H9 (cell line): ENCODE data around the gene HBG2. TPM values are rescaled to one million over a fixed set of nuclear protein-coding genes. Genes with fewer than 3 reads are reported as not detected.

ENCODE experiments used
- DNase-seq: peaks from one replicate; pipeline ENCODE4 v3.0.0-alpha.2; 2017
- H2AFZ ChIP-seq: one replicate; pipeline ENCODE4 v1.6.1; 2013; ENCODE audit warnings: mild to moderate bottlenecking, low read length, control low read depth, moderate library complexity
- H2AK5ac ChIP-seq: 2 replicates; pipeline ENCODE4 v1.6.1; 2013; ENCODE audit warnings: low read length, control low read depth, mixed read lengths; ENCODE audit not compliant: insufficient read length
- H2BK120ac ChIP-seq: one replicate; pipeline ENCODE4 v1.6.1; 2013; ENCODE audit warnings: low read depth, mild to moderate bottlenecking, low read length, control low read depth, inconsistent platforms; ENCODE audit not compliant: poor library complexity, severe bottlenecking
- H2BK12ac ChIP-seq: 2 replicates; pipeline ENCODE4 v1.6.1; 2013; ENCODE audit warnings: low read length, control low read depth, mixed read lengths, low read depth; ENCODE audit not compliant: insufficient read length
- H2BK15ac ChIP-seq: 2 replicates; pipeline ENCODE4 v1.6.1; 2013; ENCODE audit warnings: low read depth, low read length, control low read depth
- H2BK20ac ChIP-seq: one replicate; pipeline ENCODE4 v1.6.1; 2013; ENCODE audit warnings: low read depth, mild to moderate bottlenecking, low read length, control low read depth, inconsistent platforms; ENCODE audit not compliant: poor library complexity, severe bottlenecking
- H2BK5ac ChIP-seq: 2 replicates; pipeline ENCODE4 v1.6.1; 2013; ENCODE audit warnings: low read length, control low read depth, mixed read lengths; ENCODE audit not compliant: insufficient read length
- H3K14ac ChIP-seq: 2 replicates; pipeline ENCODE4 v1.6.1; 2013; ENCODE audit warnings: low read length, control low read depth; ENCODE audit not compliant: insufficient read depth
- H3K18ac ChIP-seq: 2 replicates; pipeline ENCODE4 v1.6.1; 2013; ENCODE audit warnings: low read depth, mild to moderate bottlenecking, mixed read lengths, low read length, control low read depth; ENCODE audit not compliant: insufficient read length
- H3K23ac ChIP-seq: 2 replicates; pipeline ENCODE4 v1.6.1; 2013; ENCODE audit warnings: low read length, control low read depth, mixed read lengths, low read depth; ENCODE audit not compliant: insufficient read length
- H3K23me2 ChIP-seq: 2 replicates; pipeline ENCODE4 v1.6.1; 2013; ENCODE audit warnings: low read depth, mild to moderate bottlenecking, mixed read lengths, low read length, control low read depth; ENCODE audit not compliant: insufficient read length, poor library complexity, severe bottlenecking
- H3K27ac ChIP-seq: 2 replicates; pipeline ENCODE4 v1.5.1; 2013; ENCODE audit warnings: low read length, control low read depth, mixed read lengths, low read depth; ENCODE audit not compliant: insufficient read length
- H3K27me3 ChIP-seq: 2 replicates; pipeline ENCODE4 v1.6.1; 2013; ENCODE audit warnings: low read length, control low read depth, inconsistent platforms; ENCODE audit not compliant: insufficient read depth
- H3K4ac ChIP-seq: 2 replicates; pipeline ENCODE4 v1.6.1; 2013; ENCODE audit warnings: low read depth, mild to moderate bottlenecking, control low read depth, inconsistent platforms, low read length, moderate library complexity
- H3K4me1 ChIP-seq: 2 replicates; pipeline ENCODE4 v1.6.1; 2013; ENCODE audit warnings: low read length, control low read depth, inconsistent platforms; ENCODE audit not compliant: insufficient read depth
- H3K4me2 ChIP-seq: 2 replicates; pipeline ENCODE4 v1.6.1; 2013; ENCODE audit warnings: low read length, control low read depth, mixed read lengths; ENCODE audit not compliant: insufficient read length, insufficient read depth
- H3K56ac ChIP-seq: 2 replicates; pipeline ENCODE4 v1.6.1; 2013; ENCODE audit warnings: low read depth, mild to moderate bottlenecking, mixed read lengths, low read length, control low read depth; ENCODE audit not compliant: insufficient read length
- H3K79me1 ChIP-seq: 2 replicates; pipeline ENCODE4 v1.6.1; 2013; ENCODE audit warnings: low read depth, mild to moderate bottlenecking, moderate library complexity, low read length, control low read depth, inconsistent platforms; ENCODE audit not compliant: insufficient read depth, poor library complexity, severe bottlenecking
- H3K79me2 ChIP-seq: 2 replicates; pipeline ENCODE4 v1.6.1; 2013; ENCODE audit warnings: low read length, control low read depth, inconsistent platforms; ENCODE audit not compliant: insufficient read depth
- H3K9ac ChIP-seq: 2 replicates; pipeline ENCODE4 v1.6.1; 2013; ENCODE audit warnings: low read length, control low read depth, mixed read lengths; ENCODE audit not compliant: insufficient read length; ENCODE audit errors: extremely low read depth
- H3K9me3 ChIP-seq: one replicate; pipeline ENCODE4 v1.6.1; 2013; ENCODE audit warnings: low read depth, low read length, inconsistent platforms; ENCODE audit not compliant: control insufficient read depth
- H3T11ph ChIP-seq: one replicate; pipeline ENCODE4 v1.6.1; 2013; ENCODE audit warnings: mild to moderate bottlenecking, low read length, control low read depth, inconsistent platforms
- H4K20me1 ChIP-seq: one replicate; pipeline ENCODE4 v1.6.1; 2013; ENCODE audit not compliant: control insufficient read depth, insufficient read length, insufficient read depth
- H4K5ac ChIP-seq: 2 replicates; pipeline ENCODE4 v1.6.1; 2013; ENCODE audit warnings: low read depth, mild to moderate bottlenecking, mixed read lengths, low read length, control low read depth; ENCODE audit not compliant: insufficient read length
- H4K8ac ChIP-seq: replicated peaks from 2 replicates; pipeline ENCODE4 v1.6.1; 2013; ENCODE audit warnings: low read length, control low read depth, mixed read lengths, low read depth; ENCODE audit not compliant: insufficient read length
- H4K91ac ChIP-seq: 2 replicates; pipeline ENCODE4 v1.6.1; 2013; ENCODE audit warnings: low read depth, mild to moderate bottlenecking, moderate library complexity, mixed read lengths, low read length, control low read depth; ENCODE audit not compliant: insufficient read length
- H3K27ac Mint-ChIP-seq, 3 experiments: 2 replicates in 2 of 3; 3 replicates in 1 of 3; pipeline ENCODE4 v1.8.0; 2020 to 2021; ENCODE audit warnings: mixed read lengths in 3 of 3, mild to moderate bottlenecking in 1 of 3, moderate library complexity in 1 of 3
- H3K27me3 Mint-ChIP-seq: 2 replicates; pipeline ENCODE4 v1.8.0; 2021; ENCODE audit warnings: low read depth, mild to moderate bottlenecking, moderate library complexity, mixed read lengths
- H3K36me3 Mint-ChIP-seq, 3 experiments: 2 replicates in 2 of 3; 3 replicates in 1 of 3; pipeline ENCODE4 v1.8.0; 2020 to 2021; ENCODE audit warnings: low read depth in 3 of 3, mixed read lengths in 3 of 3; ENCODE audit not compliant: insufficient read depth in 1 of 3
- H3K4me1 Mint-ChIP-seq, 2 experiments: 2 replicates each; pipeline ENCODE4 v1.8.0; 2020; ENCODE audit warnings: mixed read lengths in 2 of 2
- H3K4me3 Mint-ChIP-seq, 2 experiments: 2 replicates in 1 of 2; 3 replicates in 1 of 2; pipeline ENCODE4 v1.8.0; 2020 to 2021; ENCODE audit warnings: mild to moderate bottlenecking in 2 of 2, mixed read lengths in 2 of 2, moderate library complexity in 1 of 2
- H3K9me3 Mint-ChIP-seq, 2 experiments: 2 replicates in 1 of 2; 3 replicates in 1 of 2; pipeline ENCODE4 v1.8.0; 2020; ENCODE audit warnings: mild to moderate bottlenecking in 2 of 2, mixed read lengths in 2 of 2, moderate library complexity in 1 of 2
- WGBS: extraction: QIAGEN DNeasy Blood & Tissue Kit; methylation state at CpG from one replicate; pipeline ENCODE4 v1.1.7; 2013; ENCODE audit warnings: missing lambda C conversion rate, low lambda C conversion rate, mixed read lengths; ENCODE audit not compliant: insufficient read length; ENCODE audit errors: extremely low coverage; 5-methylcytosine and 5-hydroxymethylcytosine counted together
- total RNA-seq: library from RNA; stranded (reverse); gene quantifications from 2 replicates; pipeline ENCODE4 v1.2.1, GENCODE V29; 2021
- TF ChIP-seq, protein P1 (sequence below): fragments of 200-600 bp; sonication (generic); conservative IDR thresholded peaks from 3 replicates; pipeline ENCODE4 v1.8.0; 2021; ENCODE audit warnings: antibody characterized with exemption, mild to moderate bottlenecking

HBG2 gene
- total RNA-seq, 1 experiment from 2014 or later = not detected

DNA sequence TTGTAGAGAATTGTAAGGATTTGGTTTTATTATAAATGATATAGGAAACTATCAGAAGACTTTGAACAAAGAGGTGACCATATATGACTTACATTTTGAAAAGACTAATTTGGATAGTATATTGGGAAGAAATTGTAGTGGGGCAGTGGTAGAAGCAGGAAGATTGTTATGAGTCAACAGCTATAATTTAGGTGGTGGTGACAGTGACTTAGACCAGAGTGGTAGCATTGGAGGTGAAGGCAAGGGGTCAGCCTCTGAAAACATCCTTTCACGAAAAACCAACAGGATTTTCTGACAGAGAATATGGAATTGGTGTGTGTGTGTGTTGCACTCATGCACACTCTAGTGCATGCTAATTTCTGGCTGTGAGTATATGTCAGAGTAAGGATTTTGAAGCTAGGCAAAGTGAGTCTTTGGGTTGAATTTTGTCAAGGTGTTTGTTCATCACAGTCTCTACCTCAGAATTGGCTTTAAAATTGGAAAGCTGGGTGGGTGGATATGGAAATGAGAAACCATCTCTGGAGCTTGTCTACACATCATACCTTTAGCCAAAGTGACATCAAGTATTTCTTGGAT, 23.3 kb upstream of the HBG2 start:
- Histone ChIP-seq H3K56ac (no peak overlapping the region), H3K23ac (no peak overlapping the region), H3K27ac (no peak overlapping the region), H3K79me1 (no peaks in the 10 kb centered on the region), H4K5ac (no peak overlapping the region), H3K9ac (no peak overlapping the region), H2BK120ac (no peak overlapping the region), H3K4me2 (no peak overlapping the region), H3K4ac (no peak overlapping the region), H3K79me2 (no peaks in the 10 kb centered on the region), H4K91ac (no peak overlapping the region), H4K20me1 (no peaks in the 10 kb centered on the region), H3K18ac (no peak overlapping the region), H2AFZ (no peak overlapping the region), H2AK5ac (no peak overlapping the region), H2BK12ac (no peak overlapping the region), H3K4me1 (no peaks in the 10 kb centered on the region), H2BK20ac (no peak overlapping the region), H3T11ph (no peak overlapping the region), H3K9me3 (no peaks in the 10 kb centered on the region), H2BK15ac (no peak overlapping the region), H2BK5ac (no peak overlapping the region), H4K8ac (no peak overlapping the region), H3K27me3 (no peaks in the 10 kb centered on the region), H3K23me2 (no peaks in the 10 kb centered on the region), H3K14ac (no peak overlapping the region)
- Mint-ChIP-seq H3K4me3 (no peak overlapping the region), H3K4me1 (peaks cover 10 to 13% of the 10 kb centered on the region in 2 experiments), H3K27me3 (no peaks in the 10 kb centered on the region), H3K36me3 (no peaks in the 10 kb centered on the region), H3K27ac (no peak overlapping the region), H3K9me3 (no peaks in the 10 kb centered on the region)
- no CpG with 5 or more reads among the region's 1 CpG for WGBS
- TF ChIP-seq, protein P1, sequence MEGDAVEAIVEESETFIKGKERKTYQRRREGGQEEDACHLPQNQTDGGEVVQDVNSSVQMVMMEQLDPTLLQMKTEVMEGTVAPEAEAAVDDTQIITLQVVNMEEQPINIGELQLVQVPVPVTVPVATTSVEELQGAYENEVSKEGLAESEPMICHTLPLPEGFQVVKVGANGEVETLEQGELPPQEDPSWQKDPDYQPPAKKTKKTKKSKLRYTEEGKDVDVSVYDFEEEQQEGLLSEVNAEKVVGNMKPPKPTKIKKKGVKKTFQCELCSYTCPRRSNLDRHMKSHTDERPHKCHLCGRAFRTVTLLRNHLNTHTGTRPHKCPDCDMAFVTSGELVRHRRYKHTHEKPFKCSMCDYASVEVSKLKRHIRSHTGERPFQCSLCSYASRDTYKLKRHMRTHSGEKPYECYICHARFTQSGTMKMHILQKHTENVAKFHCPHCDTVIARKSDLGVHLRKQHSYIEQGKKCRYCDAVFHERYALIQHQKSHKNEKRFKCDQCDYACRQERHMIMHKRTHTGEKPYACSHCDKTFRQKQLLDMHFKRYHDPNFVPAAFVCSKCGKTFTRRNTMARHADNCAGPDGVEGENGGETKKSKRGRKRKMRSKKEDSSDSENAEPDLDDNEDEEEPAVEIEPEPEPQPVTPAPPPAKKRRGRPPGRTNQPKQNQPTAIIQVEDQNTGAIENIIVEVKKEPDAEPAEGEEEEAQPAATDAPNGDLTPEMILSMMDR = no peak
- DNase-seq = no peak
